Large intestine (tissue), 3 donors: ENCODE results near the gene STK35. TPM values are rescaled to one million over a fixed set of nuclear protein-coding genes. Genes with fewer than 3 reads are reported as not detected.

Source experiments
- DNase-seq, 2 donors: peaks; one replicate each; pipeline versions ENCODE4 v3.0.0 to v3.0.0-alpha.2; 2013
- H3K27ac ChIP-seq: one replicate; pipeline ENCODE4 v1.5.1; 2013; ENCODE audit warnings: low read length
- H3K27me3 ChIP-seq: 2 replicates; pipeline ENCODE4 v1.6.1; 2013; ENCODE audit warnings: low read length; ENCODE audit not compliant: control insufficient read depth, insufficient read depth
- H3K36me3 ChIP-seq: 2 replicates; pipeline ENCODE4 v1.6.1; 2013; ENCODE audit warnings: low read length; ENCODE audit not compliant: control insufficient read depth, insufficient read depth
- H3K4me1 ChIP-seq: one replicate; pipeline ENCODE4 v1.6.1; 2013; ENCODE audit warnings: low read length; ENCODE audit not compliant: control insufficient read depth, insufficient read depth
- H3K4me3 ChIP-seq: one replicate; pipeline ENCODE4 v1.5.1; 2013; ENCODE audit warnings: low read length
- H3K9me3 ChIP-seq: one replicate; pipeline ENCODE4 v1.6.1; 2013; ENCODE audit warnings: mild to moderate bottlenecking, low read depth, low read length, moderate library complexity; ENCODE audit not compliant: control insufficient read depth
- WGBS: methylation state at CpG from one replicate; pipeline ENCODE4 v1.1.5; 2013; ENCODE audit warnings: low lambda C conversion rate; ENCODE audit not compliant: insufficient coverage; 5-methylcytosine and 5-hydroxymethylcytosine counted together
- polyA plus RNA-seq: library from polyadenylated mRNA; unstranded; fragments of 120-200 nt; gene quantifications from one replicate; pipeline ENCODE4 v1.2.1, GENCODE V29; 2013

STK35 gene
- polyA plus RNA-seq, 1 donor = 16.0 TPM

GRCh38 chr20:2144850-2145249 is 43.2 kb downstream of the STK35 start:
- H3K27me3 ChIP-seq = no peaks in the 10 kb centered on the region
- no peaks in the 10 kb centered on the region for H3K4me1 ChIP-seq
- peaks cover 60% of the 10 kb centered on the region for H3K36me3 ChIP-seq
- no peaks in the 10 kb centered on the region for H3K9me3 ChIP-seq
- no peak for DNase-seq
- no CpG with 5 or more reads among the region's 11 CpGs for WGBS
- no peak overlapping the region for H3K4me3 ChIP-seq
- no peak overlapping the region for H3K27ac ChIP-seq

- H3K27ac ChIP-seq = no peak overlapping the region
- no peak overlapping the region for H3K4me3 ChIP-seq
- no peaks in the 10 kb centered on the region for H3K27me3 ChIP-seq
- no peaks in the 10 kb centered on the region for H3K9me3 ChIP-seq
- H3K4me1 ChIP-seq = no peaks in the 10 kb centered on the region
- no peak for DNase-seq
- WGBS = 80% methylated on average over 1 of the region's 8 CpGs
- peaks cover 58% of the 10 kb centered on the region for H3K36me3 ChIP-seq
These were observed 43.7 kb downstream of the STK35 start for GRCh38 chr20:2145376-2145775.

- no peak overlapping the region for H3K27ac ChIP-seq
- 80% methylated on average over 1 of the region's 18 CpGs for WGBS
- no peaks in the 10 kb centered on the region for H3K9me3 ChIP-seq
- no peaks in the 10 kb centered on the region for H3K4me1 ChIP-seq
- no peak for DNase-seq
- peaks cover 51% of the 10 kb centered on the region for H3K36me3 ChIP-seq
- no peak overlapping the region for H3K4me3 ChIP-seq
- H3K27me3 ChIP-seq = no peaks in the 10 kb centered on the region
These were observed 44.6 kb downstream of the STK35 start for GRCh38 chr20:2146080-2146867.

GRCh38 chr20:2149507-2149906 is 47.9 kb downstream of the STK35 start:
- Histone ChIP-seq H3K4me3 (no peak overlapping the region), H3K9me3 (no peaks in the 10 kb centered on the region), H3K4me1 (no peaks in the 10 kb centered on the region), H3K27ac (no peak overlapping the region), H3K36me3 (peaks cover 39% of the 10 kb centered on the region), H3K27me3 (no peaks in the 10 kb centered on the region)
- no CpG with 5 or more reads among the region's 6 CpGs for WGBS
- no peak for DNase-seq

GRCh38 chr20:2150660-2151059 is 49.0 kb downstream of the STK35 start:
- H3K36me3 ChIP-seq = peaks cover 27% of the 10 kb centered on the region
- WGBS = no CpG with 5 or more reads among the region's 6 CpGs
- no peaks in the 10 kb centered on the region for H3K27me3 ChIP-seq
- no peak overlapping the region for H3K27ac ChIP-seq
- no peaks in the 10 kb centered on the region for H3K9me3 ChIP-seq
- DNase-seq = peak in 1 of 2 donors; percentile 6
- no peak overlapping the region for H3K4me3 ChIP-seq
- H3K4me1 ChIP-seq = no peaks in the 10 kb centered on the region

GRCh38 chr20:2151858-2152281 is 50.2 kb downstream of the STK35 start:
- no peak overlapping the region for H3K4me3 ChIP-seq
- no CpG with 5 or more reads among the region's 3 CpGs for WGBS
- H3K27me3 ChIP-seq = no peaks in the 10 kb centered on the region
- DNase-seq = no peak
- no peak overlapping the region for H3K27ac ChIP-seq
- H3K4me1 ChIP-seq = no peaks in the 10 kb centered on the region
- peaks cover 16% of the 10 kb centered on the region for H3K36me3 ChIP-seq
- H3K9me3 ChIP-seq = no peaks in the 10 kb centered on the region

GRCh38 chr20:2152317-2152716 is 50.7 kb downstream of the STK35 start:
- DNase-seq = no peak
- WGBS = no CpG with 5 or more reads among the region's 3 CpGs

GRCh38 chr20:2153326-2153725 is 51.7 kb downstream of the STK35 start:
- Histone ChIP-seq H3K27me3 (no peaks in the 10 kb centered on the region), H3K9me3 (no peaks in the 10 kb centered on the region), H3K4me3 (no peak overlapping the region), H3K36me3 (peaks cover 7% of the 10 kb centered on the region), H3K27ac (no peak overlapping the region), H3K4me1 (no peaks in the 10 kb centered on the region)
- no peak for DNase-seq
- no CpG with 5 or more reads among the region's 4 CpGs for WGBS

More at GRCh38 chr20:2152317-2152716, 50.7 kb downstream of the STK35 start:
- no peak overlapping the region for H3K4me3 ChIP-seq
- peaks cover 12% of the 10 kb centered on the region for H3K36me3 ChIP-seq
- no peak overlapping the region for H3K27ac ChIP-seq
- H3K9me3 ChIP-seq = no peaks in the 10 kb centered on the region
- no peaks in the 10 kb centered on the region for H3K4me1 ChIP-seq
- H3K27me3 ChIP-seq = no peaks in the 10 kb centered on the region

GRCh38 chr20:2156224-2156623 is 54.6 kb downstream of the STK35 start:
- no peak overlapping the region for H3K4me3 ChIP-seq
- H3K27ac ChIP-seq = no peak overlapping the region
- H3K9me3 ChIP-seq = no peaks in the 10 kb centered on the region
- no peak for DNase-seq
- H3K36me3 ChIP-seq = no peaks in the 10 kb centered on the region
- H3K27me3 ChIP-seq = no peaks in the 10 kb centered on the region
- WGBS = 100% methylated on average over 1 of the region's 4 CpGs
- no peaks in the 10 kb centered on the region for H3K4me1 ChIP-seq

- Histone ChIP-seq H3K4me1 (no peaks in the 10 kb centered on the region), H3K9me3 (no peaks in the 10 kb centered on the region)
- WGBS = 90% methylated on average over 2 of the region's 11 CpGs
These were observed 55.3 kb downstream of the STK35 start for GRCh38 chr20:2156666-2157624.

More at GRCh38 chr20:2156666-2157624, 55.3 kb downstream of the STK35 start:
- no peaks in the 10 kb centered on the region for H3K36me3 ChIP-seq
- no peak overlapping the region for H3K4me3 ChIP-seq
- DNase-seq = no peak
- H3K27ac ChIP-seq = no peak overlapping the region
- no peaks in the 10 kb centered on the region for H3K27me3 ChIP-seq
